Thoracic aorta (tissue), 2 donors: ENCODE data around the gene MED13. TPM values are rescaled to one million over a fixed set of nuclear protein-coding genes. Genes with fewer than 3 reads are reported as not detected.
"Not testable (repeated sequence)": the region's sequence is repeated elsewhere in the genome, so short reads cannot be mapped to it uniquely, and the experiment has no call there.

Experiments
- ATAC-seq: fragments of 150-250 bp; one replicate; pipeline ENCODE4 v1.8.0; 2017; ENCODE audit warnings: low read depth; ENCODE audit not compliant: insufficient number of reproducible peaks, low FRiP score
- DNase-seq: peaks from one replicate; pipeline ENCODE4 v3.0.0-alpha.2; 2020; ENCODE audit warnings: low spot score
- H3K27ac ChIP-seq, 2 donors: fragments of 200-600 bp; sonication (generic); 1 replicate in 1 of 2; 2 replicates in 1 of 2; pipeline ENCODE4 v1.5.1; 2016; ENCODE audit warnings: mild to moderate bottlenecking in 2 of 2, moderate library complexity in 2 of 2
- H3K27me3 ChIP-seq: fragments of 200-600 bp; sonication (generic); replicated peaks from 2 replicates; pipeline ENCODE4 v1.6.0; 2016; ENCODE audit warnings: mild to moderate bottlenecking; ENCODE audit not compliant: insufficient read depth
- H3K36me3 ChIP-seq: fragments of 200-600 bp; sonication (generic); one replicate; pipeline ENCODE4 v1.5.1; 2016
- H3K4me1 ChIP-seq, 2 donors: fragments of 200-600 bp; sonication (generic); 1 replicate in 1 of 2; 2 replicates in 1 of 2; pipeline versions ENCODE4 v1.5.1 to v1.6.0; 2016; ENCODE audit warnings: low read depth in 2 of 2, mild to moderate bottlenecking in 1 of 2; ENCODE audit not compliant: control insufficient read depth in 1 of 2
- H3K4me3 ChIP-seq: fragments of 200-600 bp; sonication (generic); 2 replicates; pipeline ENCODE4 v1.5.1; 2016; ENCODE audit warnings: mild to moderate bottlenecking
- H3K9me3 ChIP-seq: fragments of 200-600 bp; sonication (generic); 2 replicates; pipeline ENCODE4 v1.5.1; 2016
- CTCF ChIP-seq: fragments of 200-600 bp; sonication (generic); IDR thresholded peaks from one replicate; pipeline ENCODE4 v1.5.1; 2019; ENCODE audit warnings: antibody characterized with exemption
- total RNA-seq, 2 donors: library from RNA; depleted of rRNA; stranded (reverse); fragments of >200 nt; gene quantifications; one replicate each; pipeline versions ENCODE4 v1.1.0 to v1.2.3, GENCODE V29; 2016

MED13 gene
- total RNA-seq, 2 donors from 2014 or later: 87.6 to 92.2 TPM

DNA sequence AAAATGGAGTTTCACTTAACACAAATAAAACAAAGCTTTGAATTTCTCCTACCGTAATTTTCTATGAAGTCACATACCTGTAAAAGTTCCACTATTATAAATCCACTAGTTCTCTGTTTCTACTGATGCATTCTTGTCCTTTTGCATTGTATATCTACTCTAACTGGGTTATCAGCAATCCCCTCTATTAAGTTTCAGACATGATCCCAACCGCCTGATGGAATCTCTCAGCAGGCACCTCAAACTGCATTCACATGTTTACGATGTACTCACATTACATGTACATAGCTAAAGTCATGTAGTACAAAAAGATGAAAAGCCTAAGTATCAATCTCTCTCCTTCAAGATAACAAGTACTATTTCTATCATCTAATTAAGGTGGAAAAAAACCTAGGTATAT lies 64.9 kb downstream of the MED13 start:
- Histone ChIP-seq H3K36me3 (no peaks in the 10 kb centered on the region), H3K9me3 (no peaks in the 10 kb centered on the region), H3K4me1 (peaks cover 17 to 28% of the 10 kb centered on the region in 2 donors), H3K27ac (no peak overlapping the region), H3K27me3 (no peaks in the 10 kb centered on the region), H3K4me3 (no peak overlapping the region)
- TF ChIP-seq CTCF: no peak
- DNase-seq: no peak
- ATAC-seq: no peak

DNA sequence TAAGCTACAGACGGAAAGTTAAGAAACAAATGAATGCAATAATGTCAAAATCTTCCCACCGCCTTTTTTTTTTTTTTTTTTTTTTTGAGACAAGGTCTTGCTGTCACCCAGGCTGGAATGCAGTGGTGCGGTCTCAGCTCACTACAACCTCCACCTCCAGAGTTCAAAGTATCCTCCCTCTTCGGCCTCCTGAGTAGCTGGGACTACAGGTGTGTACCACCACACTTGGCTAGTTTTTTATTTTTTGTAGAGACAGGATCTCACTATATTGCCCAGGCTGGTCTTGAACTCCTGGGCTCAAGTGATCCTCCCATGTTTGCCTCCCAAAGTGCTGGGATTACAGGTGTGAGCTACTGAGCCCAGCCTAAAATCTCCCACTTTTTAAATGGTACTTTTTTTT lies 66.5 kb downstream of the MED13 start:
- not testable (repeated sequence) for DNase-seq, H3K9me3 ChIP-seq, H3K27me3 ChIP-seq, H3K4me3 ChIP-seq, ATAC-seq, H3K27ac ChIP-seq
- peaks cover 12% of the 10 kb centered on the region for H3K36me3 ChIP-seq
- peaks cover 14 to 28% of the 10 kb centered on the region in 2 donors for H3K4me1 ChIP-seq

GRCh38 chr17:61997664-61998063 lies 67.4 kb downstream of the MED13 start:
- ATAC-seq: no peak
- no peaks in the 10 kb centered on the region for H3K9me3 ChIP-seq

DNA sequence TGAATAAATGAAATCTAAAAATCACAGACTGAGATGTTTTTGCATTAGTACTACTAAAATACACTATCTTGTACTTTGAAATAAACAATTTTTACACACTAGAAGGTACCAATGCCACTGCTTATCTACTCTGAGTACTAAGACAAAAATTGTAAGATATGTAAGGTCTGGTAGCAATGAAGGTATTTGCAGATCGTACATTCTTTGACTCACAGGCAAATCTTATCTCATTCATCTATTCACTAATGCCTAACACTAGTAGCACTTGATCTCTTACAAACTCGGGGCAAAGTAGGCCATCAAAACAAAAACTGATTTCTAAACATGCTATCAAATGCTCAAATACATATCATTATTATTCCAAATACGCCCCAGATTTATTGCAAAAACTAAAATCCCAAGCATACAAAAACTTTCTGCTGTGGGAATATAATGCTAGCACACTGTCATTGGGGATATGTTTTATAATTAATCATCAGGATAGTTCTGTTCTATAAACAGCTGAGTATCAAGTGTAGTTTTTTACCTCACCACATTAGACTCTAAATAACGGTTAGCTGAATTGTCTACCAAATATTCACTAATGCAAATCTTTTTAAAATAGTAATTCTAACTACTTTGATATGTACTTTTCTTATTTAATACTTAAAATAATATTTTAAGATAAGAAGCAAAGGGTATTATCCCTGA lies 68.0 kb downstream of the MED13 start:
- TF ChIP-seq CTCF: no peak
- H3K4me1 ChIP-seq: peaks cover 14 to 19% of the 10 kb centered on the region in 2 donors
- DNase-seq (no peak), ATAC-seq (no peak)
- H3K27ac ChIP-seq: no peak overlapping the region
- H3K36me3 ChIP-seq: peaks cover 19% of the 10 kb centered on the region
- no peaks in the 10 kb centered on the region for H3K27me3 ChIP-seq
- H3K4me3 ChIP-seq: no peak overlapping the region
- no peaks in the 10 kb centered on the region for H3K9me3 ChIP-seq

More at GRCh38 chr17:61997664-61998063, 67.4 kb downstream of the MED13 start:
- Histone ChIP-seq H3K27ac (no peak overlapping the region), H3K4me1 (peaks cover 14 to 21% of the 10 kb centered on the region in 2 donors), H3K36me3 (peaks cover 16% of the 10 kb centered on the region), H3K27me3 (no peaks in the 10 kb centered on the region), H3K4me3 (no peak overlapping the region)
- TF ChIP-seq CTCF: no peak
- no peak for DNase-seq

- DNase-seq (no peak), ATAC-seq (no peak)
- H3K4me1 ChIP-seq: no peaks in the 10 kb centered on the region
- H3K36me3 ChIP-seq: peaks cover 34% of the 10 kb centered on the region
- H3K4me3 ChIP-seq: no peak overlapping the region
- no peak for TF ChIP-seq CTCF
- no peak overlapping the region for H3K27ac ChIP-seq
- H3K27me3 ChIP-seq: no peaks in the 10 kb centered on the region
- no peaks in the 10 kb centered on the region for H3K9me3 ChIP-seq
Measured at GRCh38 chr17:61989509-61989908, 75.6 kb downstream of the MED13 start.

GRCh38 chr17:61986898-61987297 lies 78.2 kb downstream of the MED13 start:
- Histone ChIP-seq H3K36me3 (peaks cover 26% of the 10 kb centered on the region), H3K4me3 (no peak overlapping the region), H3K4me1 (peaks cover 0 to 10% of the 10 kb centered on the region in 2 donors), H3K27me3 (no peaks in the 10 kb centered on the region), H3K27ac (no peak overlapping the region), H3K9me3 (no peaks in the 10 kb centered on the region)
- no peak for ATAC-seq
- no peak for DNase-seq
- no peak for TF ChIP-seq CTCF
